Measurements from ENCODE around the gene FOCAD.

DNA sequence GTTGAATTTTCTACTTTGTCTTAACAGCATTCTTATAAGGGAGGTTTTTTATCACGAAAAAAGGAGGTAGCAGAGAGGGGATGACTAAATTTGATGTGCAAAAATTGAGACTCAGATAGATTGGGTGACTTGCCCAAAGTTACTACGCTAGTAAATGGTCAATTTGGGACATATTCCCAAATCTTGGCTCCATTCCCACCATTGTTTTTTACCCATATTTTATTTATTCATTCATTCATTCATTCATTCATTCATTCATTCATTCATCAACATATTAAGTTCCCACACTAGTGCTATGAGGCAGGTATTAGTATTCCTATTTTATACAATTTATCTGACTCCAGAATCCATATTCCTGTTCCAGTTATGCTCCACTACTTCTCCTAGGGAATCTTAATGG, 261.8 kb downstream of the FOCAD start:
- TF ChIP-seq, protein P1, sequence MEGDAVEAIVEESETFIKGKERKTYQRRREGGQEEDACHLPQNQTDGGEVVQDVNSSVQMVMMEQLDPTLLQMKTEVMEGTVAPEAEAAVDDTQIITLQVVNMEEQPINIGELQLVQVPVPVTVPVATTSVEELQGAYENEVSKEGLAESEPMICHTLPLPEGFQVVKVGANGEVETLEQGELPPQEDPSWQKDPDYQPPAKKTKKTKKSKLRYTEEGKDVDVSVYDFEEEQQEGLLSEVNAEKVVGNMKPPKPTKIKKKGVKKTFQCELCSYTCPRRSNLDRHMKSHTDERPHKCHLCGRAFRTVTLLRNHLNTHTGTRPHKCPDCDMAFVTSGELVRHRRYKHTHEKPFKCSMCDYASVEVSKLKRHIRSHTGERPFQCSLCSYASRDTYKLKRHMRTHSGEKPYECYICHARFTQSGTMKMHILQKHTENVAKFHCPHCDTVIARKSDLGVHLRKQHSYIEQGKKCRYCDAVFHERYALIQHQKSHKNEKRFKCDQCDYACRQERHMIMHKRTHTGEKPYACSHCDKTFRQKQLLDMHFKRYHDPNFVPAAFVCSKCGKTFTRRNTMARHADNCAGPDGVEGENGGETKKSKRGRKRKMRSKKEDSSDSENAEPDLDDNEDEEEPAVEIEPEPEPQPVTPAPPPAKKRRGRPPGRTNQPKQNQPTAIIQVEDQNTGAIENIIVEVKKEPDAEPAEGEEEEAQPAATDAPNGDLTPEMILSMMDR (IDR thresholded peaks at IDR 0.05): no peak
- TF ChIP-seq POLR2A (IDR thresholded peaks at IDR 0.05): no peak
